ENCODE data around the gene RABL6.
"Not testable (repeated sequence)": the region's sequence is repeated elsewhere in the genome, so short reads cannot be mapped to it uniquely, and the experiment has no call there.

Gene RABL6

DNA sequence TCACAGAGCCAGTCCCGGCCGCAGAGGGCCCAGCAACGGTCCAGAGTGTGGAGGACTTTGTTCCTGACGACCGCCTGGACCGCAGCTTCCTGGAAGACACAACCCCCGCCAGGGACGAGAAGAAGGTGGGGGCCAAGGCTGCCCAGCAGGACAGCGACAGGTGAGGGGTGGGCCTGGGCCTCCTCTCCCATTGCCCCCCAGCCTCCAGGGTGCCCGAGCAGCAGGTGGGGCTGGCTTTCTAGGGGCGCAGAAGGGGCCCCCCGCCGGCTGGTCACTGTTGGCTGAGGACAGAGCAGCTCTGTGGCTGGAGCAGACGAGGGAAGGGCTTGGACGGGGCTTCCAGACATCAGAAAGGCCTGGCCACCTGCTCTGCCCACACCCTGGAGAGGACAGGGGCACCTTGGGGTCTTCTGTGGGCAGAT, 30.1 kb downstream of the RABL6 start:
- DNase-seq = not testable (repeated sequence)

DNA sequence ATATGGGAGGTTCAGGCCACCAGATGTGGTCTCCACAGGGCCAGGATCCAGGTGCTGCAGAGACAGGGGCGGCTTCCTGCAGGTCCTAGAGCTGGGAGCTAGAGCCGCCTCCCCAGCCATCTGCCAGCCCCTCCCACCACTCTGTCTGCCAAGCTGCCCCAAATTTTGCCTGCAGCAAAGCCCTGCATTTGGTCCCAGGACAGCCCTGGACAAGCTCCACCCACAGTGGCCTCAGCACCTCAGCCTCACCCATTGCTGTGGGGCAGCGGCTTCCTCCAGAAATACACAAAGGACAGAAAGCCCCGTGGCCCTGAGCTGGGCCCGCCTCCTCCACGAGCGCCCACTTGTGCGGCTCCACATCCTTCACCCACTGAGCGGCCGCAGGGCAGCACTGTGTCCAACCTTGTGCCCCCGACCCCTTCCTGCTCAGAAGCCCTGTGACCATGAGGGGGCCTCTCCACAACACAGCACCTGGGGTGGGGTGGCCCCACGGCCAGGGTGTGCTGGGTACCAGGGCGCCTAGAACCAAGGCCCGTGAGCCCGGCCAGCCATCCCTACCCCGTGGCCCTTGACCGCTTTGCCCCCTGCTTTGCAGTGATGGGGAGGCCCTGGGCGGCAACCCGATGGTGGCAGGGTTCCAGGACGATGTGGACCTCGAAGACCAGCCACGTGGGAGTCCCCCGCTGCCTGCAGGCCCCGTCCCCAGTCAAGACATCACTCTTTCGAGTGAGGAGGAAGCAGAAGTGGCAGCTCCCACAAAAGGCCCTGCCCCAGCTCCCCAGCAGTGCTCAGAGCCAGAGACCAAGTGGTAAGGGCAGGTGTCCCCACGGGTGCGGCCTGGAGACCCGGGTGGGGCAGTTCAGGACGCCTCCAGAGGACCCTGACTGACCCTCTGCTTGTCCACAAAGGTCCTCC, 30.8 kb downstream of the RABL6 start:
- DNase-seq = no peak

DNA sequence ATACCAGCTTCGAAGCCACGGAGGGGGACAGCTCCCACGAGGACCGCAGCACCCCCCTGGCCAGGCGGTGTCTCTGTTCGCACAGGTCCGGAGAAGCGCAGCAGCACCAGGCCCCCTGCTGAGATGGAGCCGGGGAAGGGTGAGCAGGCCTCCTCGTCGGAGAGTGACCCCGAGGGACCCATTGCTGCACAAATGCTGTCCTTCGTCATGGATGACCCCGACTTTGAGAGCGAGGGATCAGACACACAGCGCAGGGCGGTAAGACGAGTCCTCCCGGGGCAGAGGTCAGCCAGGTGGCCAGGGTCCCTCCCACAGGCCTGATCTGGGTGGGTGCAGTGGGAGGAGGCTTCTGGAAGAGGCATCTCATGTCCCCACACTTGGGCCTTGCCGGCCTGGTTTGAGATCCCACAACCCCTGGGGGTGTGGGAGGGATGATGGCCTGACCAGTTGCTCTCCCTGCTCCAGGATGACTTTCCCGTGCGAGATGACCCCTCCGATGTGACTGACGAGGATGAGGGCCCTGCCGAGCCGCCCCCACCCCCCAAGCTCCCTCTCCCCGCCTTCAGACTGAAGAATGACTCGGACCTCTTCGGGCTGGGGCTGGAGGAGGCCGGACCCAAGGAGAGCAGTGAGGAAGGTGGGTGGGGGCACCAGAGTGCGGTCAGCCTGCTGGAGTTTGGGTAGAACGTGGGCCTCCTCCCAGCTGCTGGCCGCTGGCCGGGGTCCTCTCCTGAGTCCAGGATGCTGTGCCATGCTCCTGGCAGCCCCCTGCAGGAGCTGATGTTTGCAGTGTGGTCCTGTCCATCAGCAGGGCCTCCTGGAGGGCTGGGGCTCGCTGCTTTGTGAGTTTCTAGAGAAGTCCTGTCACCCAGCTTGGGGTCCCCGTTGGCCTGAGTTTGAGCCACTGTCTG, 31.7 kb downstream of the RABL6 start:
- DNase-seq = no peak

DNA sequence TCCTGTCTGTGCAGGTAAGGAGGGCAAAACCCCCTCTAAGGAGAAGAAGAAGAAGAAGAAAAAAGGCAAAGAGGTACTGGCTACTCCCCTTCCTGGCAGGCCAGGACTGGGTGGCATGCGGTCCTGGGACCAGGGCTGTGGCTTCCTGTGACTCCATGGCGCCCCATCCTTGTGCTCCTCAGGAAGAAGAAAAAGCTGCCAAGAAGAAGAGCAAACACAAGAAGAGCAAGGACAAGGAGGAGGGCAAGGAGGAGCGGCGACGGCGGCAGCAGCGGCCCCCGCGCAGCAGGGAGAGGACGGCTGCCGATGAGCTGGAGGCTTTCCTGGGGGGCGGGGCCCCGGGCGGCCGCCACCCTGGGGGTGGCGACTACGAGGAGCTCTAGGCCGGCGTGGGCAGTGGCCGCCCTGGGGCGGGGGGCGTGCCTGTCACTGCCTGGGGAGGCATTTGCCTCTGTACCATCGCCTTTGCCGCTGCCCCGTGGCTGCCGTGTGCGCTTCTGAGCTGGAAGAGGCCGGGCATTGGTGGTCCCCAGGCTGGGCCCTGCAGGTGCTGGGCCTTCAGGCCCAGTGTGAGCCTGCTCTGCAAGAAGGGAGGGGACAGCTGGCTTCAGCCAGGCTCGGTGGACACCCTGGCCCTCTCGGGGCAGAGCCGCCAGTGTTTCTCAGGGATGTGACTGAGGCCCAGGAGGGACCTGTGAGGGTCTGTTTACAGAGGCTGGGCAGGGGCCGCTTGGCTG, 32.6 kb downstream of the RABL6 start:
- no peak for DNase-seq

DNA sequence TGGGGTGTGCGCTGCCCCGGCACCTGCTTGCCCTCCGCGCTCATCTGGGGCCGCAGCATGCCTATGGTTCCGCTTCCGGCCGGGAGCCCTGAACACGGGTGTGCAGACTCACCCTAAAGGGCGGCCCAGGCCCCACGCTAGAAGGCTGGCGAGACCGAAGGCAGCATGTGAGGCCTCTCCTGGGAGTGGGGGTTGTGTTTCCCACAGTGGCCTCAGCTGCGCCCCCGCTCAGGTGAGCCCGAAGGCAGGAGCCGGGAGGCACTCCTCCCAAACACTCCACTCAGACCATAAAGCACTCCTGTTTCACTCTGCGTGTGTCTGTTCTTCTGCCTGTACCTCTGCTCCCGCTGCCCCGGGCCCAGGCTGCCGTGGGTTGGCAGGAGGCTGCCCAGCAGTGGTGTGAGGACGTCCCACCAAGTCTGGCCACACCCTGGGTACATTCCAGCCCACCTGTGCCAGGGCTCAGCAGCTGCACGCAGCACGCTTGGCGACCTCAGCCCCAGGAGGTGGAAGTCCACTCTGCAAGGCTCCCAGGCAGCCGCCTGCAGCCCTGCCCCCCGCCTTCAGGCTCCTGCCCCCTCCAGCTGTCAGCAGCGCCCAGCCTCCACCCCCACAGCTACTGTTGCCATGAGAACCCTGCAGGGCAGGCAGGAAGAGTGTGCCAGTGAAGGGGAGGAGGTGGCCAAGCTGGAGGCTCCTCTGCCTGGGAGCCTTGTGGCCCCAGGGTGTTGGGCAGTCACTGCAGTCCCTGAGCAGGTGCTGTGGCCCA, 33.3 kb downstream of the RABL6 start:
- peak; percentile 16 to 72 for DNase-seq

DNA sequence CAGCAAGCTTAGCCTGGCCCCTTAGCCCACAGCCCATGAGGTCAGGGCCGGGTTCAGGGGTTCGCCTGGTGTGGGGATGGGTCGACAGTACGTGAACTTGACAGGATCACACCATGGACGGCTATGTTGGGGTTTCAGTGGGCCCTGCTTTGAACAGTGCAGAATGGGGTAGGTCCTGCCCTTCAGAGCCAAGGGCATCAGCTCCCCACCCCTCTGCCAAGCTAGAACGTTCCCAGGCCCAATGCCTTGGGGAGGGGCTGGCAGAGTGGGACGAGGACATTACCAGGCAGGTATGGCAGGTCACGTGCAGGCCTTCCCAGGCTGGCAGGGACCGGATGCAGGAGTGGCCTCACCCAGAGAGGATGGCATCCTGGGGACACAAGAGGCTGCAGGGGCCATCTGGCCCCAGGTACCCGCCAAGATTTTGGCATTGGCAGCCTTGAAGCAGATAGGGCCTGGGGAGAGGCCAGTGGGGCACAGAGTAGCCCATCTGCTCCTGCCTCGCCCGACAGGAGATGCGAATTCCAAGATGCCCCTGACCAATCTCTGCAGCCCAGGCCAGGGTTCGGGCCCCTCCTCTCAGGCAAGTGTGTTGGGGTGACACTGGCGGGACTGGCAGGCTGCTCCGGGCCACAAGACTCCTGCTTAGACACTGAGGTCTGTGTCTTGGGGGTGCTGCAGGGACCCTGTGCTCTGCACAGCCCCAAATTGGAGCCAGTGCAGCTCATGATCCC, 34.1 kb downstream of the RABL6 start:
- peak in 1 of 2 experiments; percentile 58 for DNase-seq

DNA sequence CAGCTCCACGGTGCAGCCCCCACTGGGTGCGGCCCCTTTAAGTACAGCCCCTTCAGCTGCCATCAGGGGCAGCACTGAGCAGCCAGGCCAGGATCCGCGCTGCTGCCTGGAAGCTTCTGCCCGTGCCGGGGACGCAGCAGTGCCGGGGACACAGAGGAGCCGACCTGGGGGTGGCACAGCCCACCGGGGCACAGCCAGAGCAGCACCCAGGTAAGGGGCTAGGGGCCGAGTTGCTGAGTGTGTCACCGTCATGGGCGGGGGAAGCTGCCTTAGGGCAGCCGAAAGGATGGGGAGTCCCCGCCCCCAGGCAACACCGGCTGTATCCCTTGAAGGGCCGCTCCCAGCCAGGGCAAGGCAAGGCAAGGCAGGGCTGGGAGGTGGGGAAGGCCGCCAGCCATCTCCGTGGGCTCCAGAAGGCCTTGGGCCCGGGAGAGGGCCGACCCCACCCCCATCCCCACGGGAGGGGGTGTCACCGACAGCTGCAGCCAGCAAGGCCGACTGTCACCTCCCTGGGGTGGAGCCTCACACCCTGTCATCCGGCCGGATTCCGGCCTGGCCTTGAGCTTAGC, 34.7 kb downstream of the RABL6 start, which contains the start of gene AJM1:
Gene AJM1, plus strand, starts transcription at position 99 of the 569 bp plus-strand sequence. CDS start 1,937 bp downstream, outside the sequence.
- DNase-seq = peak; percentile 12 to 63

DNA sequence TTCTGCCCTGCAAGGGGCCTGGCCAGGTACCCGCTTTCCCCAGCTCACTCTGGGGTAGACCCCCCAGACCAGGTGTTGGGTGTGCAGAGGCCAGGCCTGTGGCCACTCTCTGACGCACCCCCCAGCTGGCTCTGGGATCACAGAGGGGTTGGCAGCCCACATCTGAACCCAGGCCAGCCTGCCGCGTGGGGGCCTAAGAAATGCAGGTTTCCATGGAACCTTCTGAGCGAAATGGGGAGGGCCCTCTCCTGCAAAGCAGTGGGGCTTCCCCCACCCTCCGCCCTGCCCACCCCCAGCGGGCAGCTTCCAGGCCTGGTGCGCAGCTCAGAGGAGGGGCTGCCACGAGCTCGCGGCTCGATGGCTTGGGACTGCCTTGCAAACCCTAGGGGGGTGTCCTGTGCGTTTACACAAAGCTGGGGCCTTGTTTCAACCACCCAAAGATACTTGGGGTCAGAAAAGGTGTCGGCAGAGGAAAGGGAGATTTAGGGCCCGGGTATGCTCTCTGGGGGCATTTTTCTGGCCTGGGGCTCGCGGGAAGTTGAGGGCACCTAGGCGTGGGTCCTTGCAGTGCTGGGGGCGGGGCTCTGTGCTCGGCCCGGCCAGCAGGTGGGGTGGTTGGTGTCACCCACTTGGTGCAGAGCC, 35.5 kb downstream of the RABL6 start:
- DNase-seq = not testable (repeated sequence)

DNA sequence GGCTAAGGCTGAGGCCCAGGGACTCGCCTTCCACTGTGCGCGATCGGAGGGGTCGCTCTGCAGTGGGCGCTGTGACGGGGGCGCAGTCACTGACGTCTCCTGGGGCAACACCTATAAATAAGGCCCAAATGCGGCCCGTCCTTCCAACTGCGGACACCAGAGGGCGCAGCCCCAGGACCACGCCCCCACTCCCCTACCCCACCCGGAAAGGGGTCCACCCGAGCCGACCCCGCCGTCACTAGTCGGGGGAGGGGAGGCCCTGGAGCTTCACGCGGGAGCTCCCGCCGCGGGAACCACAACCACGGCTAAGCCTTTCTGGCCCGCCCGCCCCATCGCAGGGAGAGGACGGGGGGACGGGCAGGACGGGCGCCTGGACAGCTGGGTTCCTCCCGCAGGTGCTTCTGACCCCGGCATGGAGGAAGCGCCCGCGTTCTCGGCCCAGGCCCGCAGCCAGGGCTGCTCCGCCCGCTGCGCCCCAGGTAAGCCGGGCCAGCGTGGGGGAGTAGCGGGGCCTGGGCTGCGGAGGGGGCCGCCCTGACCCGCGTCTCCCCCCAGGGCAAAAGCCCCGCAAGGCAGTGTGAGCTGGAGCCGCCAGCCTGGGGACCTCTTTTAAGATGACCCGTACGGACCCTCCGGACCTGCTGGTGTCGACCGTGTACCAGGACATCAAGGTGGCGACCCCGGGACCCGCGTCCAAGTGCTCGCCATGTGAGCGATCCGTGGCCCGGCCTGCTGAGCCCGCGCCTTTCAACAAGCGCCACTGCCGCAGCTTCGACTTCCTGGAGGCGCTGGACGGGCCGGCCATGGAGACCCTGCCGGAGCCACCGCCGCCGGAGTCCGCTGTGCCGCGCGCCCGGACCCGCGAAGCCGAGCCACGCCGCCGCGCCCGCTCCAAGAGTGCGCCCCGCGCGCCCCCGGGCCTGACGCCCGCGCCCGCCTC, 36.3 kb downstream of the RABL6 start:
- DNase-seq = not testable (repeated sequence)

DNA sequence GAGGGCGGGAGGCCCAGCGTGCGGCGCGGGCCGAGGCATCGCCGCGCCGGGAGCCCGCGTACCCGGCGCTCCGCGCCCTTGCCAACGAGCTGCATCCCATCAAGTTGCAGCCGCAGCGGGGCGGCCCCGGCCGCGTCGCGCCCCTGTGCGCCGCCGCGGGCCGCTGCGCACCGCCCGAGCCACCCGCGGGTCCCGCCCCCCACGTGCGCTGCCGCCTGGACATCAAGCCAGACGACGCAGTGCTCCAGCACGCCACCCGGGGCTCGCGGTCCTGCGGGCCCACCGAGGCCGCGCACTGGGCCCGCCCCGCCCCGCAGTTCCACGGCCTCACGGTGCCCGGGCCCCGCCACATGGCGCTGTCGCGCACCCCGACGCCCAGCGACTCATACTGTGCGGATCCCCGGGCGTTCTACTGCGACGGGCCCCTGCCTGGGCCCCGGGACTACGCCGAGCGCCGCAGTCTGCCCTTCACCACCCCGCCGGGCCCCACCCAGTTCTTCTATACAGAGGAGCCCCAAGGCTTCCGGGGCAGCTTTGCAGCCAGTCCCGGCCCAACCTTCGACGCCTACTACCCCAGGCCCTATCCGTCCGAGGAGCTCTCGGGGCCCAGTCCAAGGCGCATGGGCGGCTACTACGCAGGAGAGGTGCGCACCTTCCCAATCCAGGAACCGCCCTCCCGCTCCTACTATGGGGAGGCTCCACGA, 37.2 kb downstream of the RABL6 start:
- DNase-seq = no peak

DNA sequence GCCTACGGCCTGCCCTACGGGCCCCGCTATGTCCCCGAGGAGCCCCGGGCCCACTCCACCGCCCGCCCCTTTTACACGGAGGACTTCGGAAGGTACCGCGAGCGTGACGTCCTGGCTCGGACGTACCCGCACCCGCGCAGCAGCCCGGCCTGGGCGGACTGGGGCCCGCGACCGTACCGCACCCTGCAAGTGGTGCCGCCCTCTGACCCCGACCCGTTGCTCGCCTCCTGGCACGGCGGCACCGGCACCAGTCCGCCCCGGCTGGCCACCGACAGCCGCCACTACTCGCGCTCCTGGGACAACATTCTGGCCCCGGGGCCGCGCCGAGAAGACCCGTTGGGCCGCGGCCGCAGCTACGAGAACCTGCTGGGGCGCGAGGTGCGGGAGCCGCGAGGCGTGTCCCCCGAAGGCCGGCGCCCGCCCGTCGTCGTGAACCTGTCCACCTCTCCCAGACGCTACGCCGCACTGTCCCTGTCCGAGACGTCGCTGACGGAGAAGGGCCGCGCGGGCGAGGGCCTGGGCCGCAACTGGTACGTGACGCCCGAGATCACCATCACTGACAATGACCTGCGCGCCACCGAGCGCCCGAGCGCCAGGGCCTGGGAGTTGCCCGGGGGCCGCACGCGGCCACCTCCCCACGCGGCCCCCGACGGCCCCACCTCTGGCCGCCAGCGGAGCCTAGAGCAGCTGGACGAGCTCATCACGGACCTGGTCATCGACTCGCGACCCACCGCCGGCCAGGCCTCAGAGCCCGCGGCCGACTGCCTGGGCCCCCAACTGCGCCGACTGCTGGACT, 37.9 kb downstream of the RABL6 start:
- no peak for DNase-seq

DNA sequence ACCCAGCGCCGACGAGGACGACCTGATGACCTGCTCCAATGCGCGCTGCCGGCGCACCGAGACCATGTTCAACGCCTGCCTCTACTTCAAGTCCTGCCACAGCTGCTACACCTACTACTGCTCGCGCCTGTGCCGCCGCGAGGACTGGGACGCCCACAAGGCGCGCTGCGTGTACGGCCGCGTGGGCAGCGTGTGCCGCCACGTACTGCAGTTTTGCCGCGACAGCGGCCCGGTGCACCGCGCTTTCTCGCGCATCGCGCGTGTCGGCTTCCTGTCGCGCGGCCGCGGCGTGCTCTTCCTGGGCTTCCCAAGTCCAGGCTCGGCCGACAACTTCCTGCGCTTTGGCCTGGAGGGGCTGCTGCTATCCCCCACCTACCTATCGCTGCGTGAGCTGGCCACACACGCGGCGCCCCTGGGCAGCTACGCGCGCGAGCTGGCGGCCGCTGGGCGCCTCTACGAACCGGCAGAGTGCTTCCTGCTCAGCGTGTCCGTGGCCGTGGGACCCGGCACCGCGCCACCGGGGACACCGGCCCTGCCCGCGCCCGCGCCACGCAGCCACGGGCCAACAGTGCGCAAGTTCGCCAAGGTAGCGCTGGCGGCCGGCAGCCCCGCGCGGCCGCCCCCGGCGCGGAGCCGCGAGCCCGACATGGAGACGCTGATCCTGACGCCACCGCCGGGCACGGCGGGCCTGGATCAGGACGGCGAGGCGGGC, 38.8 kb downstream of the RABL6 start:
- no peak for DNase-seq

DNA sequence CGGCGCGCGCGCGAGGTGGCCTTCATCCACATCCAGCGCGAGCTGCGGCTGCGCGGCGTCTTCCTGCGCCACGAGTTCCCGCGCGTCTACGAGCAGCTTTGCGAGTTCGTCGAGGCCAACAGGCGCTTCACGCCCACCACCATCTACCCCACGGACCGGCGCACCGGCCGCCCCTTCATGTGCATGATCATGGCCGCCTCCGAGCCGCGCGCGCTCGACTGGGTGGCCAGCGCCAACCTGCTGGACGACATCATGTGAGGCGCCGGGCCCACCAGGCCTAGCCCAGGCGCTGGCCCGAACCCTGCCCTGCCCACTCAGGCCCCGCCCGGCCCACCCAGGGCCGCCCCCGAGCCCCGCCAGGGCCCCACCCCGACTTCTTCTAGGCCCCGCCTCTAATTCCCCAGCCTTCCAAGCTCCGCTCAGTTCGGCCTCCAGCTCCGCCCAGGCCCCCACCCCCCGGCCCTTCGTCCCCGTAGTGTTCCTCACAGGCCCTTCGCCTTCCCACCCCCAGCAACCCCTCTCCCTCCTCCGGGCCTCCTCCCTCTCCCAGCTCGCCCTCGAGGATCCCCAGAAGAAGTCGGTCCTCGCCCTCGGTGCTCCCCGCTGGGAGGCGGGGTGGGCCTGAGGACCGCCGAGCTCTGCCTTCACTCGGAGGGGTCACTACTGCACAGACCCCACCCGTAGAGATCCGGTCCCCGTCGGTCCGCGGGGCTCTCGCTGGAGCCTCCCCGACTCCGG, 39.5 kb downstream of the RABL6 start:
- no peak for DNase-seq

DNA sequence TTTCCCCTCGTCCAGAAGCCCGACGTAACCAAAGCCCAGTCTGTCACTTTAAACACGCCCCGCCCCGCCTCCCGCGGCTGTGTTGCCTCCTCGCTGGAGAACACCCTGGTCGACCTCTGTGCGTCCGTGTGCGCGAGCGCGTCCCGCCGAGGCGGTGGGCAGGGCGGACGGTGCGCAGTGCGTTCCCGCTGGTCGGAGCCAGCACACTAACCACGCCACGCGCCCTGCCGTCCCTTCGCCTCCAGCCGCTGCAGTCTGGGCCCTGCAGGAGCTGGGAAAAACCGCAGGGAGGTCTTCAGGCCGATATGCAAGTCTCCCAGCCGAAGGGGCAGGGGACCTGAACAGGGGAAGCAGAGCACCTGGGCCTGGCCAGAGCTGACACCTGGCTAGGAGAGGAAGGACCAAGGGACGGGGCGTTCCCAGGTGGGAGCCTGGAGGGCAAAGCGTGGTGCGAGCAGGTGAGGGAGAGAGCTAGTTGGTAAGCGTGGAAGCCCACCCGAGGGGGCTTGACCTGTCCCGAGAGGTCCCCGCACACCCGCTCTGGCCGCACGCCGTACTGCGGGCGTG, 40.2 kb downstream of the RABL6 start:
- peak in 1 of 2 experiments; percentile 64 for DNase-seq

DNA sequence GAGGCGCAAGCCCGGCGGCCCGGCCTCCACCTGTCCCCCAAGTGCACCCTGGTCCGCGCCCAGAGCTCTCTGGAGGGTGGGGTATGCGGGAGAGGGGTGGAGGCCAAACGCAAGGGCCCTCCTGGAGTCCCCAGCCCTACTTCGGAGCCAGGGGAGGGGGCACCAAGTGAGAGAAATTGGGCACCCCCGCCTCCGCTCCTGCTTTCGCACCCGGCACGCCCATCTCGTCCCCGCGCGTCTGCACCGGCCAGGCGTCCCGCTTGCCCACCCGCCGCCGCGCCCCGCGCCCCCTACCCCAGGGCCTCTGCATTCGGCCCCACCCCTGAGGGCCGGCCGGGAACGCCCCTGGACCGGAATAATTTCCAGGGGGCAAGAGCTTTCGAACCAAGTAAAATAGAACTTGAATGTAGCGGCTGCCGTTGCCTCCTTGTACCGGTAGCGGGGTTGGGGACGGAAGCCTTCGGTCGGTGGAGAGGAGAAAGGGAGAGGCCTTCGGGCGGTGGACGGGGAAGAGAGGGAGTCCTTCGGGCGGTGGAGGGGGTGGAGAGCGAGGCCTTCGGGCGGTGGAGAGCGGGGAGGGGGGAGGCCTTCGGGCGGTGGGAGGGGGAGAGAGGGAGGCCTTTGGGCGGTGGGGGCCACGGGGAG, 40.8 kb downstream of the RABL6 start:
- DNase-seq = peak in 1 of 2 experiments; percentile 62

Measured in NCI-H446 (cell line).